Prostate gland (tissue), 2 donors: ENCODE results near the gene ULBP1.

ENCODE experiments used
- POLR2A ChIP-seq: fragments of 450-650 bp; IDR thresholded peaks from one replicate; pipeline ENCODE4 v1.6.1; 2016; ENCODE audit warnings: antibody characterized with exemption, mild to moderate bottlenecking
- POLR2AphosphoS5 ChIP-seq: sonication (generic); formaldehyde crosslinking; IDR thresholded peaks from one replicate; pipeline ENCODE4 v1.6.1; 2017; ENCODE audit warnings: antibody characterized with exemption
- TF ChIP-seq, protein P1 (sequence below), 4 experiments: fragments of 200-600 bp in 2 of 4; fragments of 450-650 bp in 2 of 4; sonication (generic) in 2 of 4; IDR thresholded peaks; 1 replicate in 3 of 4; 2 replicates in 1 of 4; pipeline ENCODE4 v1.5.1; 2016 to 2019; ENCODE audit warnings: antibody characterized with exemption in 4 of 4, mild to moderate bottlenecking in 2 of 4, moderate library complexity in 2 of 4

DNA sequence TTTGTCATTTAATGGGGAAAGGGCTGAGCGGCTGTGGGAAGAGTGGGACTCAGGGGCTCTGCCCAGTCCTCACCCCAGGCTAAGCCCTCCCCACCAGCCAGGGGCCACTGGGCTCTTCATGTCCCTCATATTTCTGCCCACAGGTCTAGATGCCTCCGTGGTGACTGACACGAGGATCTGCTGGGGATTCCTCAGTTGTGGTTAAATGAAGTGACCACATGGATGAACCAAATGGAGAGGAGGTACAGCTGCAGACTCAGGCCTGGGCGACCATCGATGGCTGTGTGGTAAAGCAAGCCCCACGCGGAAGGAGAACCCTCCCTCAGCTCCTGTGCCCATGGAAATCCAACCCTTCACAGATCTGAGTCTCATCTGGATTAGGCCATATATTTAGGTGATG, 32.2 kb downstream of the ULBP1 start:
- TF ChIP-seq POLR2AphosphoS5: no peak
- TF ChIP-seq, protein P1, sequence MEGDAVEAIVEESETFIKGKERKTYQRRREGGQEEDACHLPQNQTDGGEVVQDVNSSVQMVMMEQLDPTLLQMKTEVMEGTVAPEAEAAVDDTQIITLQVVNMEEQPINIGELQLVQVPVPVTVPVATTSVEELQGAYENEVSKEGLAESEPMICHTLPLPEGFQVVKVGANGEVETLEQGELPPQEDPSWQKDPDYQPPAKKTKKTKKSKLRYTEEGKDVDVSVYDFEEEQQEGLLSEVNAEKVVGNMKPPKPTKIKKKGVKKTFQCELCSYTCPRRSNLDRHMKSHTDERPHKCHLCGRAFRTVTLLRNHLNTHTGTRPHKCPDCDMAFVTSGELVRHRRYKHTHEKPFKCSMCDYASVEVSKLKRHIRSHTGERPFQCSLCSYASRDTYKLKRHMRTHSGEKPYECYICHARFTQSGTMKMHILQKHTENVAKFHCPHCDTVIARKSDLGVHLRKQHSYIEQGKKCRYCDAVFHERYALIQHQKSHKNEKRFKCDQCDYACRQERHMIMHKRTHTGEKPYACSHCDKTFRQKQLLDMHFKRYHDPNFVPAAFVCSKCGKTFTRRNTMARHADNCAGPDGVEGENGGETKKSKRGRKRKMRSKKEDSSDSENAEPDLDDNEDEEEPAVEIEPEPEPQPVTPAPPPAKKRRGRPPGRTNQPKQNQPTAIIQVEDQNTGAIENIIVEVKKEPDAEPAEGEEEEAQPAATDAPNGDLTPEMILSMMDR (IDR thresholded peaks at IDR 0.05): no peak
- TF ChIP-seq POLR2A: no peak
